Measurements from ENCODE around the gene PRDX1.

PRDX1 gene

DNA sequence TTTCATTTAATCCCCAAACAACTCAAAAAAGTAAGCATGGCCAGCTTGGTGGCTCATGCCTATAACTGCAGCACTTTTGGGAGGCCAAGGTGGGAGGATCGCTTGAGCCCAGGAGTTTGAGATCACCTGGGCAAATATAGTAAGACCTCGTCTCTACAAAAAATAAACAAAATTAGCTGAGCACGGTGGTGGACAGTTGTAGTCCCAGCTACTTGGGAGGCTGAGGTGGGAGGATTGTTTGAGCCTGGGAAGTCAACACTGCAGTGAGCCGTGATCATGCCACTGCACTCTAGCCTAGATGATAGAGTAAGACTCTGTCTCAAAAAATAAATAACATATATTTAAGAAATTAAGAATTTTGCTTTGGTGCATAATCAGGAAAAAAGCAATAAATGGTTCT, 22.8 kb upstream of the PRDX1 start:
- no peaks in the 10 kb centered on the region for H3K79me2 ChIP-seq (ENCODE audit: low read length)

DNA sequence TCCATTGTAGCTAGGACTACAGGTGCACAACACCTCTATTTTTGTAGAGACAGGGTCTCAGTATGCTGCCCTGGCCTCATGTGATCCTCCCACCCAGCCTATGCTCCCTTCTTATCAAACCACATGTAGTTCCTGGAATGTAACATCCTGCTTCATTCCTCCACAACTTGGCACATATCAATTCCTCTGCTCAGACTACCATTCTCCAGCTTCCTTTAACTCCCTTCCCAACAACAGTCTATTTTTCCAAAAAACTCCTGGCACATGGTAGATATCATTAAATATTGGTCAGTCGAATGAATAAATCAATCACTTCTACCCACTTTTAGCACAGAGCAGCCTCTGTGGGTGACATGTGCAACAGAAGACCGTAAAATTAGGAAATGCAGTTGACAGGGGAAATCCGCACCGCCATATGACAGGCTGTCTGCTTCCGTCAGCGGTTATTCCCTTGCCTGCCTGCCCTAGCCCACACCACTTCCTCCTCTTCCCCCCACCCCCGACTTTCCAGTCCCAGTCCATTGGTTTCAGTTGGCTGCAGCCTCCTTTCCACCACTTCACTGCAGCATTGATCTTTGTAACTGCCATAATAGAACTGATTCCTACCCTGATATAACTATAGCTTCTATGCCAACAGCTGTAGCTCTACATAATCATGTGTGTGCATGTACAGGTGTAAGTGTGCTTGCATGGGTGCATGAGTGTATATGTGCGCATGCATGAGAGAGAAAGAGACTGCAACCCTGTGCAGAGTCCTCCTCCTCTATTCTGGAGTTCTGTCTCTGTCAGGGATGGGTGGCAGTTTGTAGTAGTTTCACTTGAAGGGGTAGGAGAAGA, 22.1 kb upstream of the PRDX1 start:
- TF ChIP-seq EZH2phosphoT487 (IDR thresholded peaks at IDR 0.05; ENCODE audit: low read depth) (no peak), CTCF (IDR thresholded peaks at IDR 0.05; ENCODE audit: low read depth, low read length) (no peak)
- Histone ChIP-seq H3K9ac (ENCODE audit: low read length) (peak overlapping the region; percentile 34; the same call in 1 of the 2 replicates), H3K79me2 (ENCODE audit: low read length) (no peaks in the 10 kb centered on the region), H3K27me3 (ENCODE audit: low read depth, low read length) (no peaks in the 10 kb centered on the region), H4K20me1 (ENCODE audit: insufficient read depth, low read length) (no peaks in the 10 kb centered on the region), H2AFZ (ENCODE audit: low read depth, low read length) (peak overlapping the region; percentile 93), H3K4me2 (ENCODE audit: low read length) (peak overlapping the region; percentile 96), H3K9me3 (ENCODE audit: insufficient read depth, low read length) (no peaks in the 10 kb centered on the region), H3K4me3 (ENCODE audit: low read length) (peak overlapping the region; percentile 65), H3K27ac (ENCODE audit: low read length) (peak overlapping the region; percentile 57), H3K4me1 (ENCODE audit: low read length) (peaks cover 35% of the 10 kb centered on the region), H3K36me3 (replicated peaks; ENCODE audit: low read depth, low read length) (no peaks in the 10 kb centered on the region)

More for the DNA sequence above, 22.8 kb upstream of the PRDX1 start:
- H3K9me3 ChIP-seq (ENCODE audit: insufficient read depth, low read length), result no peaks in the 10 kb centered on the region
- H3K4me1 ChIP-seq (ENCODE audit: low read length), result peaks cover 33% of the 10 kb centered on the region
- H3K27ac ChIP-seq (ENCODE audit: low read length), result peak overlapping the region; percentile 57; the same call in 1 of the 2 replicates
- H3K36me3 ChIP-seq (replicated peaks; ENCODE audit: low read depth, low read length), result no peaks in the 10 kb centered on the region
- peak overlapping the region; percentile 96 for H3K4me2 ChIP-seq (ENCODE audit: low read length)
- no peak overlapping the region for H3K4me3 ChIP-seq (ENCODE audit: low read length)
- TF ChIP-seq EZH2phosphoT487 (IDR thresholded peaks at IDR 0.05; ENCODE audit: low read depth) (no peak), CTCF (IDR thresholded peaks at IDR 0.05; ENCODE audit: low read depth, low read length) (no peak)
- H3K9ac ChIP-seq (ENCODE audit: low read length), result no peak overlapping the region
- no peaks in the 10 kb centered on the region for H3K27me3 ChIP-seq (ENCODE audit: low read depth, low read length)
- no peak overlapping the region for H2AFZ ChIP-seq (ENCODE audit: low read depth, low read length)
- H4K20me1 ChIP-seq (ENCODE audit: insufficient read depth, low read length), result no peaks in the 10 kb centered on the region

- no peak overlapping the region for H3K27ac ChIP-seq (ENCODE audit: low read length)
- no peaks in the 10 kb centered on the region for H3K36me3 ChIP-seq (replicated peaks; ENCODE audit: low read depth, low read length)
- H3K9ac ChIP-seq (ENCODE audit: low read length), result no peak overlapping the region
- H2AFZ ChIP-seq (ENCODE audit: low read depth, low read length), result no peak overlapping the region
- no peaks in the 10 kb centered on the region for H3K27me3 ChIP-seq (ENCODE audit: low read depth, low read length)
- peaks cover 35% of the 10 kb centered on the region for H3K4me1 ChIP-seq (ENCODE audit: low read length)
- TF ChIP-seq CTCF (IDR thresholded peaks at IDR 0.05; ENCODE audit: low read depth, low read length) (no peak), EZH2phosphoT487 (IDR thresholded peaks at IDR 0.05; ENCODE audit: low read depth) (no peak)
- H3K4me2 ChIP-seq (ENCODE audit: low read length), result no peak overlapping the region
- H3K4me3 ChIP-seq (ENCODE audit: low read length), result no peak overlapping the region
- no peaks in the 10 kb centered on the region for H3K79me2 ChIP-seq (ENCODE audit: low read length)
- no peaks in the 10 kb centered on the region for H3K9me3 ChIP-seq (ENCODE audit: insufficient read depth, low read length)
- H4K20me1 ChIP-seq (ENCODE audit: insufficient read depth, low read length), result no peaks in the 10 kb centered on the region
Observed at GRCh38 chr1:45542591-45542990, 20.9 kb upstream of the PRDX1 start.

GRCh38 chr1:45541193-45541592, 19.5 kb upstream of the PRDX1 start:
- H3K4me3 ChIP-seq (ENCODE audit: low read length), result no peak overlapping the region
- no peaks in the 10 kb centered on the region for H3K36me3 ChIP-seq (replicated peaks; ENCODE audit: low read depth, low read length)
- no peak overlapping the region for H3K27ac ChIP-seq (ENCODE audit: low read length)
- no peaks in the 10 kb centered on the region for H3K27me3 ChIP-seq (ENCODE audit: low read depth, low read length)
- no peak overlapping the region for H3K9ac ChIP-seq (ENCODE audit: low read length)
- no peak overlapping the region for H2AFZ ChIP-seq (ENCODE audit: low read depth, low read length)
- no peak overlapping the region for H3K4me2 ChIP-seq (ENCODE audit: low read length)
- peaks cover 34% of the 10 kb centered on the region for H3K4me1 ChIP-seq (ENCODE audit: low read length)
- no peaks in the 10 kb centered on the region for H3K79me2 ChIP-seq (ENCODE audit: low read length)
- TF ChIP-seq EZH2phosphoT487 (IDR thresholded peaks at IDR 0.05; ENCODE audit: low read depth) (no peak), CTCF (IDR thresholded peaks at IDR 0.05; ENCODE audit: low read depth, low read length) (no peak)
- H4K20me1 ChIP-seq (ENCODE audit: insufficient read depth, low read length), result no peaks in the 10 kb centered on the region
- no peaks in the 10 kb centered on the region for H3K9me3 ChIP-seq (ENCODE audit: insufficient read depth, low read length)
